Stimulated activated CD8-positive, alpha-beta memory T cell treated with anti-CD3 and anti-CD28 coated beads, Interleukin-7, amount 100 ng/mL, for 24 hours (primary cell): ENCODE results near the gene ZFP3.
"Not testable (repeated sequence)": the region's sequence is repeated elsewhere in the genome, so short reads cannot be mapped to it uniquely, and the experiment has no call there.

ENCODE experiments used
- DNase-seq: peaks from one replicate; pipeline ENCODE4 v3.0.0-alpha.2; 2020; ENCODE audit warnings: low read depth

Gene ZFP3

GRCh38 chr17:5077781-5078105 is 524 bp upstream of the ZFP3 start:
- DNase-seq, result peak; percentile 1

- DNase-seq, result no peak
Observed at GRCh38 chr17:5080591-5080990, 2.3 kb downstream of the ZFP3 start.

DNA sequence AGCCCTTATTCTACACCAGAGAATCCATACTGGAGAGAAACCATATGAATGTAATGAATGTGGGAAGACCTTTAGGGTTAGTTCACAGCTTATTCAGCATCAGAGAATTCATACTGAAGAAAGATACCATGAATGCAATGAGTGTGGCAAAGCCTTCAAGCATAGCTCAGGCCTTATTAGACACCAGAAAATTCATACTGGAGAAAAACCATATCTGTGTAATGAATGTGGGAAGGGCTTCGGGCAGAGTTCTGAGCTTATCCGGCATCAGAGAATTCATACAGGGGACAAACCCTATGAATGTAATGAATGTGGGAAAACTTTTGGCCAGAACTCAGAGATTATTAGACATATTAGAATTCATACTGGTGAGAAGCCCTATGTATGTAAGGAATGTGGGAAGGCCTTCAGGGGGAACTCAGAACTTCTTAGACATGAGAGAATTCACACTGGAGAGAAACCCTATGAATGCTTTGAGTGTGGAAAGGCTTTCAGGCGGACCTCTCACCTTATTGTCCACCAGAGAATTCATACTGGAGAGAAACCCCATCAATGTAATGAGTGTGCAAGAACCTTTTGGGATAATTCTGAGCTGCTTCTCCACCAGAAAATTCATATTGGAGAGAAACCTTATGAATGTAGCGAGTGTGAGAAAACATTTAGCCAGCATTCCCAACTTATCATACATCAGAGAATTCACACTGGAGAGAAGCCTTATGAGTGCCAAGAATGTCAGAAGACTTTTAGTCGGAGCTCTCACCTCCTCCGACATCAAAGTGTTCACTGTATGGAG is 14.1 kb downstream of the ZFP3 start:
- DNase-seq, result no peak

DNA sequence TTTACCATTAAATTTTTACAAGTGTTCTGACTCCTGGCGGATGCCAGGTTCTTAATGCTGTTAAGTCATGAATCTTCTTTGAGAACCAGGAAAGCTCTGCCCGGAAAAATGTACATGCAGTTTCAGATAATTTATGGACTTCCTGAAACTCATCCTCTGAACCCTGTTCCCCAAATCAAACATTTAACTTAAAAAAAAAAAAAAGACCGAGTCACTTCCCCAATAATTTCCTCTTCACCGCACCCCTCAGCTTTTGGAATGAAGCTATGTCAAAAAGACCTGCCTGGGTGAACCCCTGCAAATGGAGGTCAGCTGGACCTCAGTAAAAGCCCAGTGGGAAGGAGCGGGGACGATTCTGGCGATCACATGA is 18.4 kb downstream of the ZFP3 start:
- no peak for DNase-seq

GRCh38 chr17:5097101-5097834 is 19.0 kb downstream of the ZFP3 start:
- DNase-seq, result no peak

- no peak for DNase-seq
Observed at GRCh38 chr17:5099271-5099670, 21.0 kb downstream of the ZFP3 start.

- no peak for DNase-seq
Observed at GRCh38 chr17:5100832-5101231, 22.6 kb downstream of the ZFP3 start.

- DNase-seq, result no peak
Observed at GRCh38 chr17:5110816-5111215, 32.5 kb downstream of the ZFP3 start.

GRCh38 chr17:5111402-5112204 is 33.3 kb downstream of the ZFP3 start, which contains the start of gene ZNF232:
Gene ZNF232 (minus strand): TSS chr17:5111878. CDS start chr17:5111822, 56 bp downstream.
- DNase-seq, result peak; percentile 81

GRCh38 chr17:5115673-5116651 is 37.7 kb downstream of the ZFP3 start, which contains the start of gene USP6:
Gene USP6 (plus strand): TSS chr17:5116032. CDS start chr17:5130368, 14,336 bp downstream.
- DNase-seq, result no peak

DNA sequence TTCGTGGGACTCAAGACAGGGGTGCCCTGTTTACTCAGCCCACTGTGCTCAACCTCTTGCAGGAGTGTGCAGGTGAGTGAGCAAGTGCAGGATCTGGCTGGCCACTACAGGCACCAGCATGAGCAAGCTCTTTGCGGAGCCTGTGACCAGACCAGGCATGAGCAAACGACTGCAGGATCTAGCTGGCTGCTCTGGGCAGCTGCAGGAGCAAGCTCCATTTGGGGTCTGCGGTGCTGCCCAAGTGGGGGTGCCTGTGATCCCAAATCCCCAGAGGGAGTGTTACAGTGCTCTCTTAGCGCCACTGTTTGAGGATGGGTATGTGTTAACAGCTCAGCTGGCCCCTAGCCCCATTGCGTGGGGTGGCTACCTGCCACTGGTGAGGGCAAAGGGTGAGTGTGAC is 40.0 kb downstream of the ZFP3 start:
- no peak for DNase-seq

DNA sequence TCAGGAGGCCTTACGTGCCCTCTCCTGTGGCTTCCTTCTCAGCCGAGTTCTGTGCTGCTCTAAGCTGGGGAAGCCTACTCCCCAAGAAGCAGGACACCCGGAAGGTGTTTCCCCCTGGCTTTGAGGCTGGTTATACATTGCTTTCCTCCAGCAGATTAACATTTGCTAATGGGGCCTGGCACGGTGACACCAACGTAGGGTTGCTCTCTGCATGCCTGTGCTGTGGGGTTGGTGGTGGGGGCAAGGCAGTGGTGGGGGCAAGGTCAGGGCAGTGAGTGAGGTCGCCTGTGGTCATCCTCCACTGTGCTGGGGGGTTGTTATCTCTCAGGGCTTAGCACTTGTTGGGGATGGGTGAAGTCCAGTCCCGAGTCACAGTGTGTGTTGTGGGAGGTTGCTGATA is 41.8 kb downstream of the ZFP3 start:
- DNase-seq, result no peak

DNA sequence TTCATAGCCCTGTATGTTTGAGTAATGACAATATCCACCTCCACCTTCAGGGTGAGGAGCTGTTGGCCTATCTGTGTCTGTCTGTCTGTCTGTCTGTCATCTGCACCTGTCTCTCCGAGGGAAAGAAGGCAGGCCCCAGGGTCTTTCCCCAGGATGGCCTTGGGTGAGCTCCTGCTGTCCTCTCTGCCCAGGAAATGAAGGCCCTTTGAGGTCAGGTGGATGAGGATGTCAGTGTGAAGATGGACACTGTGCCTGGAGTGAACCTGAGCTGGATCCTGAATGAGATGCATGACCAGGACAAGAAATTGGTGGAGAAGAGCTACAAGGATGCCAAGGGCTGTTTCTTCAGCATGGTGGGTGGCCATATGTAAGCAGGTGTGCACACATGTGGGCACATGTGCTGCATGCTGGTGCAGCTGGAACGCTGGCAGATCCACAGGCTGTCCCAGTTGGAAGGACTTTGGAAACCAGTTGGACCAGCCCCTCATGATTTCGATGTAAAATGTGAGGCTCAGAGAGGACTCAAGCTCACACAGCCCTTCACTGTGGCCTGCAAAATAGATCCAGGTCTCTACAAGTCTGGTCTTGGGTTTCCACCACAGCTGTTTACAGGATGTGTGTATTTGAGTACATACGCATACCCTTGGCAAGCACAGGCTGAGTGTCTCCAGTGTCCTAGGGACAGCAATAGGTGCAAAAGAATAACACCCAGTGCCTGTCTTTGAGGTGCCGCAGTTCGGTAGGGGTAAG is 42.3 kb downstream of the ZFP3 start:
- DNase-seq, result not testable (repeated sequence)

DNA sequence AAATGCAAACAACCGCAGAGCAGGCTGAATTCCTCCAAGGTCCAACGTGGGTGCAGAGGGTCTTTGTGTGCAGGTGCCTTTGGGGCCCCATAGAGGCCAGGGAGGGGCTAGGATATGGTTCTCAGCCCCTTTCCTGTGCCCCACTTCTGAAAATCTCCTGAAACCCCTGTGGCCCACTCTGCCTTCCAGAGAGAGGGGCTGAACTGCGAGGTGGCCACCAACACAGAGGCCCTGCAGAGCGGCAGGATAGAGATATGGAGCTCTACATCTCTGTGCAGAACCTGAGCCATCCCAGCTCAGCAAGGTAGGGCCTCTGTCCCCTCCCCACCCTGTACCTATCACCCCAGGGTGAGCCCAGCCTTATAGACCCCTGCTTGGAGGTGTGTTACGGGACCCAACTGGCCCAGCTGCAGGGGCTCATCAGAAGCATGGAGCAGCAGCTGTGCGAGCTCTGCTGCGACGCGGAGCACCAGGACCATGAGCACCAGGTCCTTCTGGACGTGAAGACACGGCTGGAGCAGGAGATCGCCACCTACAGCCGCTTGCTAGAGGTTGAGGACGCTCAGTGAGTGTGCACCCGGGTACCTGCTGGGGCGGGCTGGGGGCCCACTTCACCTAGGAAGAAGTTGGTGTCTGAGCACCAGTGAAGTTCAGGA is 43.0 kb downstream of the ZFP3 start:
- no peak for DNase-seq

DNA sequence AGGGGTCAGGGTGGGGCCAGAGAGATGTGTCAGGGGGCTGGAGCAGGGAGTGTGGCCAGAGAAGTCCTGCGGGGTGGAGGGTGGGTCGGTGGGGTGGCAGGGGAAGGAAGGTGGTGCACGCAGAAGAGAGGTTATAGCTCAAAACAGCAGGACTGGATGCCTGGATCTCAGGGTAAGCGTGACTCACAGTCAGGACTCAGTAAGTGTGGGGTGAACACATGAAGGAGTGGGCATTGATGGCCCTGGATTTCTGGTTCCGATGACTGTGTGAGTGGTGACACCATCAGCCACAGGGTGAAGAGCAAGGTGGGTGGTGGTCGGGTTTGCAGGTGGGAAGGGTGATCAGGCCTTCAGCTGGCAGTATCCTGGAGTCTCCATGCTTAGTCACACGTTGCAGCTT is 43.8 kb downstream of the ZFP3 start:
- not testable (repeated sequence) for DNase-seq

- DNase-seq, result no peak
Observed at GRCh38 chr17:5122586-5123342, 44.5 kb downstream of the ZFP3 start.

- no peak for DNase-seq
Observed at GRCh38 chr17:5123343-5124124, 45.3 kb downstream of the ZFP3 start.

DNA sequence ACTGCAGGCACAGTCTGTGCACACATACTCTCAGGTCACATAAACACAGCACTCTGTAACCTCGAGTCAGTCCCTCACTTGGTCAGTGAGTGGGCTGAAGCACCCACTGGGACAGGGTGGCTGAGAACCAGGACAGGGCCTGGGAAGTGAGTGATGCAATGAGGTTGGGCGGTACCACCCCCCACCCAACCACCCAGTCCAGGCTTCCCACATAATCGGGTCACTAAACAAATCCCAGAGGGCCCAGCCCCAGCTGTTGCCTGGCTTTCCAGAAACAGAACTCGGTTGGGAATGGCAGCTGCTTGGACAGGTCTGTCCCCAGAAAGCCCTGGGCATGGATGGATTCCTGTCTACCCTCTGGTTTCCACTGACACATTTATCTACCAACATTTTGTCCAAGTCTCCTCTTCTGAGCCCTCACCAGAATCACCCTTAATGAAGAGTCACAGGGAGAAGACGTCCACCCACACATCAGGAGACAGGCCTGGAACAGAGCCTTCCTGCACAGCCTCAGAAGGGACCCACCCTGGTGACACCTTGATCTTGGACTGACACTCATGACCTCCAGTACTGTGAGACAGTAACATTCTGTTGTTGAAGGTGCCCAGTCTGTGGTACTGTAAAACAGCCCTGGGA is 46.0 kb downstream of the ZFP3 start:
- not testable (repeated sequence) for DNase-seq
